ENCODE data around the gene MAD1L1. TPM values are rescaled to one million over a fixed set of nuclear protein-coding genes. Genes with fewer than 3 reads are reported as not detected.

MAD1L1 gene
- total and polyA plus RNA-seq, 2 of the 8 experiments (the other 6 are each of a cell fraction or from before 2014, with no cell fraction given), result 40.4 to 44.6 TPM

DNA sequence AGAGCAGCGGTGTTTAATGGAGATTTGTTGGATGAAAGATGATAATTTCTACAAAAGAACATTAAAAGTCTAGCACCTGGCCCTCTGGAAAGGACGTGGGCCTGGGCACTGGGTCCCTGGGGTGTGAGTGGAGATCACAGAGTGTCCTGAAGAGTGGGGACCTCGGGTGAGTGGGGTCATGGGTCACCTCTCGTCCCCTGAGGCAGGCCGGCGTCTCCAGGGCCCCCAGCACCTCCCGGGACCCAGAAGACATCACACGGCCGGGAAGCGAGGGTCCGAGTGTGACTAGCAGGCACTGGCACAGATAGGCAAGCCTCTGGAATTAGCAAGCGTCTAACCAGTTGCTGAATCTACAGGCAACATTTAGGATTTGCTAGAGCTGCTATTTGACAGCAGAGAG, 257.2 kb downstream of the MAD1L1 start (continued):
- TF ChIP-seq CEBPB (IDR thresholded peaks at IDR 0.05; ENCODE audit: low read depth, low read length) (no peak), NRF1 (IDR thresholded peaks at IDR 0.05; ENCODE audit: low read depth, low read length) (no peak), CHD2 (IDR thresholded peaks at IDR 0.05; ENCODE audit: low read length) (no peak), POLR2A (IDR thresholded peaks at IDR 0.05; ENCODE audit: control extremely low read depth in 1 of 2, low read depth in 2 of 2, low read length in 2 of 2) (no peak), CHD1 (IDR thresholded peaks at IDR 0.05; ENCODE audit: low read depth, low read length) (no peak), TCF12 (IDR thresholded peaks at IDR 0.05; ENCODE audit: low read depth, low read length) (no peak)
